ENCODE data around the gene MYRF. TPM values are rescaled to one million over a fixed set of nuclear protein-coding genes. Genes with fewer than 3 reads are reported as not detected.

Gene MYRF
- total and polyA plus RNA-seq, 2 of the 4 experiments (the other 2 are of a cell fraction): 1.6 to 10.7 TPM

DNA sequence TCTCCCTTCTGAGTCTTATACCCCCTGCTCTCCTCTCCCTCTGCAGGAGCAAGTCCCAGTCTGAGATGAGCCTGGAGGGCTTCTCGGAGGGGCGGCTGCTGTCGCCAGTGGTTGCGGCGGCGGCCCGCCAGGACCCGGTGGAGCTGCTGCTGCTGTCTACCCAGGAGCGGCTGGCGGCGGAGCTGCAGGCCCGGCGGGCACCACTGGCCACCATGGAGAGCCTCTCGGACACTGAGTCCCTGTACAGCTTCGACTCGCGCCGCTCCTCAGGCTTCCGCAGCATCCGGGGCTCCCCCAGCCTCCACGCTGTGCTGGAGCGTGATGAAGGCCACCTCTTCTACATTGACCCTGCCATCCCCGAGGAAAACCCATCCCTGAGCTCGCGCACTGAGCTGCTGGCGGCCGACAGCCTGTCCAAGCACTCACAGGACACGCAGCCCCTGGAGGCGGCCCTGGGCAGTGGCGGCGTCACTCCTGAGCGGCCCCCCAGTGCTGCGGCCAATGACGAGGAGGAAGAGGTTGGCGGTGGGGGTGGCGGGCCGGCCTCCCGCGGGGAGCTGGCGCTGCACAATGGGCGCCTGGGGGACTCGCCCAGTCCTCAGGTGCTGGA lies 8.8 kb upstream of the MYRF start:
- Histone ChIP-seq H3K4ac (ENCODE audit: low read depth, low read length) (no peak overlapping the region), H2BK20ac (ENCODE audit: low read depth, low read length) (no peak overlapping the region), H3K4me3 (ENCODE audit: insufficient read depth, low read depth, low read length) (no peak overlapping the region), H3K56ac (ENCODE audit: extremely low read depth, insufficient read depth, low read length) (no peak overlapping the region), H2BK5ac (ENCODE audit: low read depth, low read length, poor library complexity, severe bottlenecking) (no peak overlapping the region), H3K4me1 (ENCODE audit: control insufficient read depth, insufficient read depth, low read length) (no peaks in the 10 kb centered on the region), H4K91ac (ENCODE audit: insufficient read depth, low read depth, low read length) (no peak overlapping the region), H3K79me1 (ENCODE audit: low read depth in 1 of 2, low read length in 2 of 2) (no peaks in the 10 kb centered on the region), H3K27me3 (ENCODE audit: control insufficient read depth, insufficient read depth, low read length) (no peaks in the 10 kb centered on the region; the same call in 1 of the 2 replicates), H3K14ac (replicated peaks; ENCODE audit: low read depth, low read length) (no peak overlapping the region), H3K9me3 (ENCODE audit: control insufficient read depth, insufficient read depth, low read length) (no peaks in the 10 kb centered on the region), H2BK15ac (ENCODE audit: low read depth, low read length) (no peak overlapping the region), H4K8ac (ENCODE audit: low read depth in 2 of 2, low read length in 2 of 2) (no peak overlapping the region), H3K4me2 (ENCODE audit: low read depth, low read length) (no peak overlapping the region), H2BK120ac (ENCODE audit: low read depth, low read length) (no peak overlapping the region), H2AK5ac (ENCODE audit: low read depth, low read length) (no peak overlapping the region), H3K36me3 (ENCODE audit: control insufficient read depth, insufficient read depth, low read length) (peaks cover 3% of the 10 kb centered on the region; the same call in 1 of the 2 replicates), H2AFZ (replicated peaks; ENCODE audit: low read length, poor library complexity) (no peak overlapping the region), H4K20me1 (ENCODE audit: insufficient read depth, low read length) (no peaks in the 10 kb centered on the region), H3K27ac (ENCODE audit: insufficient read depth, low read length) (no peak overlapping the region), H2AK9ac (replicated peaks; ENCODE audit: low read depth, low read length, poor library complexity) (no peak overlapping the region), H3K9me1 (ENCODE audit: insufficient read depth, low read length) (no peaks in the 10 kb centered on the region), H3K9ac (ENCODE audit: low read depth, low read length) (no peak overlapping the region), H3K23ac (ENCODE audit: low read depth, low read length) (no peak overlapping the region), H4K5ac (ENCODE audit: low read depth, low read length) (no peak overlapping the region), H3K18ac (ENCODE audit: low read depth, low read length) (no peak overlapping the region)
- intact Hi-C loops (cut with micrococcal nuclease): no loop called here
- ChIA-PET CTCF (interaction anchor here (0.9 kb wide), 1 partner anchor 10 kb away, joined by 3 read pairs; no protein-coding TSS in a partner anchor), POLR2A (ENCODE audit: unreplicated experiment) (no interaction called here)
- DNase-seq (no peak), ATAC-seq (ENCODE audit: low read depth) (no peak)
- 92% methylated on average over 9 of the region's 42 CpGs; no CpG with 5 or more reads in 1 of the 2 experiments for WGBS, 2 experiments (ENCODE audit: extremely low coverage in 2 of 2, insufficient read length in 1 of 2)
- BruUV-seq (replicated peaks): no TSS peak
- dilution Hi-C loops (cut with HindIII; ENCODE audit: low sequenced_read_pairs, unreplicated experiment): no loop called here
- TF ChIP-seq SMC3 (IDR thresholded peaks at IDR 0.05; ENCODE audit: low read depth, low read length): no peak
- TF ChIP-seq MAZ (IDR thresholded peaks at IDR 0.05; ENCODE audit: borderline replicate concordance, low read depth, low read length): no peak
- no peak for TF ChIP-seq BHLHE40 (IDR thresholded peaks at IDR 0.05; ENCODE audit: low read depth, low read length)
- in situ Hi-C loops (cut with MboI; ENCODE audit: low sequenced_read_pairs): no loop called here
